Measurements from ENCODE around the gene ACAN. TPM values are rescaled to one million over a fixed set of nuclear protein-coding genes. Genes with fewer than 3 reads are reported as not detected.

ACAN gene
- total RNA-seq, 1 donor from 2014 or later, result 176 TPM

GRCh38 chr15:88830016-88830415 is 26.8 kb downstream of the ACAN start:
- Mint-ChIP-seq H3K4me3 (ENCODE audit: unreplicated experiment) (no peak overlapping the region), H3K27me3 (ENCODE audit: low read depth) (no peaks in the 10 kb centered on the region), H3K4me1 (ENCODE audit: low read depth) (peaks cover 53% of the 10 kb centered on the region), H3K27ac (ENCODE audit: unreplicated experiment) (peak overlapping the region; percentile 62), H3K36me3 (ENCODE audit: low read depth) (no peaks in the 10 kb centered on the region), H3K9me3 (ENCODE audit: low read depth) (no peaks in the 10 kb centered on the region)
- no peak for DNase-seq (ENCODE audit: low spot score)
- no peak for TF ChIP-seq CTCF (IDR thresholded peaks at IDR 0.05)

GRCh38 chr15:88832820-88833730 is 29.8 kb downstream of the ACAN start:
- TF ChIP-seq CTCF (IDR thresholded peaks at IDR 0.05), result no peak
- no peak for DNase-seq (ENCODE audit: low spot score)
- Mint-ChIP-seq H3K4me1 (ENCODE audit: low read depth) (peaks cover 60% of the 10 kb centered on the region), H3K9me3 (ENCODE audit: low read depth) (no peaks in the 10 kb centered on the region), H3K4me3 (ENCODE audit: unreplicated experiment) (peak overlapping the region; percentile 51), H3K27me3 (ENCODE audit: low read depth) (no peaks in the 10 kb centered on the region), H3K36me3 (ENCODE audit: low read depth) (peaks cover 4% of the 10 kb centered on the region), H3K27ac (ENCODE audit: unreplicated experiment) (peak overlapping the region; percentile 97)

GRCh38 chr15:88833731-88834100 is 30.5 kb downstream of the ACAN start:
- Mint-ChIP-seq H3K4me1 (ENCODE audit: low read depth) (peaks cover 53% of the 10 kb centered on the region), H3K36me3 (ENCODE audit: low read depth) (peaks cover 4% of the 10 kb centered on the region), H3K27me3 (ENCODE audit: low read depth) (no peaks in the 10 kb centered on the region), H3K4me3 (ENCODE audit: unreplicated experiment) (peak overlapping the region; percentile 18), H3K9me3 (ENCODE audit: low read depth) (no peaks in the 10 kb centered on the region), H3K27ac (ENCODE audit: unreplicated experiment) (peak overlapping the region; percentile 97)
- TF ChIP-seq CTCF (IDR thresholded peaks at IDR 0.05), result no peak
- DNase-seq (ENCODE audit: low spot score), result no peak

GRCh38 chr15:88834211-88834812 is 31.1 kb downstream of the ACAN start:
- DNase-seq (ENCODE audit: low spot score), result no peak
- TF ChIP-seq CTCF (IDR thresholded peaks at IDR 0.05), result peak; percentile 98
- Mint-ChIP-seq H3K27me3 (ENCODE audit: low read depth) (no peaks in the 10 kb centered on the region), H3K9me3 (ENCODE audit: low read depth) (no peaks in the 10 kb centered on the region), H3K4me1 (ENCODE audit: low read depth) (peaks cover 48% of the 10 kb centered on the region), H3K27ac (ENCODE audit: unreplicated experiment) (peak overlapping the region; percentile 97), H3K4me3 (ENCODE audit: unreplicated experiment) (peak overlapping the region; percentile 18), H3K36me3 (ENCODE audit: low read depth) (peaks cover 7% of the 10 kb centered on the region)

GRCh38 chr15:88835119-88835518 is 31.9 kb downstream of the ACAN start:
- no peaks in the 10 kb centered on the region for H3K9me3 Mint-ChIP-seq (ENCODE audit: low read depth)
- H3K27ac Mint-ChIP-seq (ENCODE audit: unreplicated experiment), result peak overlapping the region; percentile 1
- no peak overlapping the region for H3K4me3 Mint-ChIP-seq (ENCODE audit: unreplicated experiment)
- TF ChIP-seq CTCF (IDR thresholded peaks at IDR 0.05), result no peak
- H3K27me3 Mint-ChIP-seq (ENCODE audit: low read depth), result no peaks in the 10 kb centered on the region
- H3K4me1 Mint-ChIP-seq (ENCODE audit: low read depth), result peaks cover 39% of the 10 kb centered on the region
- peaks cover 8% of the 10 kb centered on the region for H3K36me3 Mint-ChIP-seq (ENCODE audit: low read depth)
- DNase-seq (ENCODE audit: low spot score), result no peak
